ENCODE data around the gene STAT4. TPM values are rescaled to one million over a fixed set of nuclear protein-coding genes. Genes with fewer than 3 reads are reported as not detected.

The STAT4 gene
- total RNA-seq, 1 experiment from 2014 or later = 0.33 TPM

- Histone ChIP-seq H2BK15ac (ENCODE audit: low read depth, low read length) (no peak overlapping the region), H2BK20ac (ENCODE audit: low read depth, low read length, poor library complexity, severe bottlenecking) (no peak overlapping the region), H3K14ac (ENCODE audit: insufficient read depth, low read length) (no peak overlapping the region), H3K27ac (ENCODE audit: insufficient read length, low read depth, low read length) (no peak overlapping the region), H2BK5ac (ENCODE audit: insufficient read length, low read length) (no peak overlapping the region), H3K18ac (ENCODE audit: insufficient read length, low read depth, low read length) (no peak overlapping the region), H3K9ac (ENCODE audit: extremely low read depth, insufficient read length, low read length) (no peak overlapping the region), H4K8ac (replicated peaks; ENCODE audit: insufficient read length, low read depth, low read length) (no peak overlapping the region), H3K4me1 (ENCODE audit: insufficient read depth, low read length) (no peaks in the 10 kb centered on the region), H3K9me3 (ENCODE audit: control insufficient read depth, low read depth, low read length) (no peaks in the 10 kb centered on the region), H3K23ac (ENCODE audit: insufficient read length, low read depth, low read length) (no peak overlapping the region), H3T11ph (ENCODE audit: low read length) (no peak overlapping the region), H3K79me2 (ENCODE audit: insufficient read depth, low read length) (no peaks in the 10 kb centered on the region), H2AFZ (ENCODE audit: low read length) (no peak overlapping the region), H3K23me2 (ENCODE audit: insufficient read length, low read depth, low read length, poor library complexity, severe bottlenecking) (no peaks in the 10 kb centered on the region), H2AK5ac (ENCODE audit: insufficient read length, low read length) (no peak overlapping the region), H2BK120ac (ENCODE audit: low read depth, low read length, poor library complexity, severe bottlenecking) (no peak overlapping the region), H4K20me1 (ENCODE audit: control insufficient read depth, insufficient read depth, insufficient read length) (no peaks in the 10 kb centered on the region), H3K79me1 (ENCODE audit: insufficient read depth, low read depth, low read length, poor library complexity, severe bottlenecking) (no peaks in the 10 kb centered on the region), H4K91ac (ENCODE audit: insufficient read length, low read depth, low read length) (no peak overlapping the region), H3K27me3 (ENCODE audit: insufficient read depth, low read length) (no peaks in the 10 kb centered on the region), H2BK12ac (ENCODE audit: insufficient read length, low read depth, low read length) (no peak overlapping the region), H3K4ac (ENCODE audit: low read depth, low read length) (no peak overlapping the region), H3K4me2 (ENCODE audit: insufficient read depth, insufficient read length, low read length) (no peak overlapping the region), H3K56ac (ENCODE audit: insufficient read length, low read depth, low read length) (no peak overlapping the region), H4K5ac (ENCODE audit: insufficient read length, low read depth, low read length) (no peak overlapping the region)
- Mint-ChIP-seq H3K4me1 (no peaks in the 10 kb centered on the region), H3K27me3 (ENCODE audit: low read depth) (no peaks in the 10 kb centered on the region), H3K36me3 (ENCODE audit: insufficient read depth in 1 of 3, low read depth in 3 of 3) (no peaks in the 10 kb centered on the region), H3K4me3 (no peak overlapping the region), H3K27ac (no peak overlapping the region), H3K9me3 (no peaks in the 10 kb centered on the region)
- DNase-seq = no peak
- no CpG with 5 or more reads among the region's 2 CpGs for WGBS (ENCODE audit: extremely low coverage, insufficient read length, low lambda C conversion rate)
- TF ChIP-seq, protein P1, sequence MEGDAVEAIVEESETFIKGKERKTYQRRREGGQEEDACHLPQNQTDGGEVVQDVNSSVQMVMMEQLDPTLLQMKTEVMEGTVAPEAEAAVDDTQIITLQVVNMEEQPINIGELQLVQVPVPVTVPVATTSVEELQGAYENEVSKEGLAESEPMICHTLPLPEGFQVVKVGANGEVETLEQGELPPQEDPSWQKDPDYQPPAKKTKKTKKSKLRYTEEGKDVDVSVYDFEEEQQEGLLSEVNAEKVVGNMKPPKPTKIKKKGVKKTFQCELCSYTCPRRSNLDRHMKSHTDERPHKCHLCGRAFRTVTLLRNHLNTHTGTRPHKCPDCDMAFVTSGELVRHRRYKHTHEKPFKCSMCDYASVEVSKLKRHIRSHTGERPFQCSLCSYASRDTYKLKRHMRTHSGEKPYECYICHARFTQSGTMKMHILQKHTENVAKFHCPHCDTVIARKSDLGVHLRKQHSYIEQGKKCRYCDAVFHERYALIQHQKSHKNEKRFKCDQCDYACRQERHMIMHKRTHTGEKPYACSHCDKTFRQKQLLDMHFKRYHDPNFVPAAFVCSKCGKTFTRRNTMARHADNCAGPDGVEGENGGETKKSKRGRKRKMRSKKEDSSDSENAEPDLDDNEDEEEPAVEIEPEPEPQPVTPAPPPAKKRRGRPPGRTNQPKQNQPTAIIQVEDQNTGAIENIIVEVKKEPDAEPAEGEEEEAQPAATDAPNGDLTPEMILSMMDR (conservative IDR thresholded peaks at IDR 0.05) = no peak
Observed at GRCh38 chr2:191115804-191116203, 35.0 kb downstream of the STAT4 start.
